Uterus (tissue), 2 donors: Measurements from ENCODE around the gene PLPP2.

Experiments used
- CTCF ChIP-seq, 4 experiments: fragments of 200-600 bp in 2 of 4; fragments of 450-650 bp in 2 of 4; sonication (generic) in 2 of 4; IDR thresholded peaks; one replicate each; pipeline ENCODE4 v1.5.1; 2016 to 2019; ENCODE audit warnings: antibody characterized with exemption in 4 of 4, mild to moderate bottlenecking in 2 of 4, moderate library complexity in 1 of 4
- POLR2A ChIP-seq, 2 donors: fragments of 450-650 bp; IDR thresholded peaks; one replicate each; pipeline ENCODE4 v1.6.1; 2016; ENCODE audit warnings: antibody characterized with exemption in 2 of 2, mild to moderate bottlenecking in 1 of 2, moderate library complexity in 1 of 2

GRCh38 chr19:292951-293350 is 1.7 kb upstream of the PLPP2 start:
- TF ChIP-seq CTCF (IDR thresholded peaks at IDR 0.05) (no peak), POLR2A (IDR thresholded peaks at IDR 0.05) (no peak)
